Measurements from ENCODE around the gene ATAD3C. TPM values are rescaled to one million over a fixed set of nuclear protein-coding genes. Genes with fewer than 3 reads are reported as not detected.

Gene ATAD3C
- total and polyA plus RNA-seq, 2 donors (not counting 3 experiments of a cell fraction or from before 2014, with no cell fraction given), result 0.01 TPM; not detected in 1

DNA sequence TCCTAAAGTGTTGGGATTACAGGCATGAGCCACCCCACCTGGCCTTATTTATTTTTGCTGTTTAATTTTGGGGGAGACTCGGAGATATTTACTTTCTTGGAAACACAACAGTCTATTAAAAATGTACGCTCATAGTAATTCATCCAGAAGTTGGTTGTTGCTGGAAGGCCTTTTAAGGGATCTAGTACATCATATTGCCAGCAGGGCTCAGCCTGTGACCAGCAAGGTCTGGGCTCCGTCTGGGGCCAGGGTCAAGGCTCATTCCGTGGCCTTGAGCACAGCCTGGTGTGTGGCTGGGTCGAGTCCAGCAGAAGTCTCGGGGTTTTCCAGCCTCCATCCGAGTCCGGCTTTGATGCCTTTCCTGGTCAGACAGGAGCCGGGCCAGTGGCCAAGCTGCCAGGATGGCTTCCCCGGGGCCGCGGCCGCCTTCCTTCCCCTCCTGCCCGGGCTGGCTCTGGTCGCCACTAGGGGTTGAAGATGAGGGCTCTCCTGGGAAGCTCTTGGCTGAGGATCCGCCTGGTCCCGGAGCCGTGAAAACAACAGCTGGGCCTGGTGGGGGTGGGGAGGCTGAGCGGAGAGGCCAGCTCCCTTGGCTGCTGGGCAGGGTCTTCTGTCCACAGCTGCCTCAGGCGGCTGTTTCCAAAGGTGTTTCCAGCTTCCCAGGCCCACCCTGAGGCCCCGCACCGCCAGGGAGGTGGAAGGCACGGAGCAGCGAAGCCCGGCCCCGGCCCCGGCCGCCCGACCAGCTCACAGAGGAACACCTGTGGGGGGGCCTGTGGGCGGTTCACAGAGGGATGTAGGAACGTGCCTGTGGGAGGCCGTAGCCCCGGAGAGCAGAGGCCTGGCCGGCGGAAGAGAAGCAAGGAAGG is 19.1 kb upstream of the ATAD3C start:
- peak overlapping the region; percentile 34 for H3K9ac ChIP-seq (replicated peaks; ENCODE audit: extremely low read depth, insufficient read depth, low read length)
- dilution Hi-C loops (cut with MboI; ENCODE audit: extremely low pct_ligation_motif_present, low sequenced_read_pairs) (no loop called here), intact Hi-C loops (cut with micrococcal nuclease) (loop anchor here (1.0 kb wide), 1 partner anchor 24 kb away; no protein-coding TSS in a partner anchor)
- BruUV-seq (replicated peaks), result no TSS peak
- H3K79me2 ChIP-seq (ENCODE audit: control insufficient read depth, insufficient read depth, low read length), result no peaks in the 10 kb centered on the region
- TF ChIP-seq POLR2AphosphoS5 (IDR thresholded peaks at IDR 0.05; ENCODE audit: insufficient read depth, low read depth, low read length) (no peak), CTCF (IDR thresholded peaks at IDR 0.05; ENCODE audit: extremely low read depth in 1 of 2, insufficient read depth in 1 of 2, low read depth in 1 of 2, low read length in 2 of 2) (peak; percentile 29 to 51)
- ChIA-PET POLR2A (interaction anchor here (0.5 to 1.0 kb wide), 2 partner anchors 23 to 398 kb away, joined by 3 to 6 read pairs; no protein-coding TSS in a partner anchor), CTCF (interaction anchor here (0.7 to 2.2 kb wide), 6 partner anchors 8 to 59 kb away, joined by 3 to 13 read pairs (median 4); partner anchors contain the start of gene CCNL2)
- no peak overlapping the region for H3K4me3 ChIP-seq (replicated peaks in 1 of 3; ENCODE audit: insufficient read depth in 1 of 3, low read depth in 1 of 3, low read length in 3 of 3)
- H3K9me3 ChIP-seq (replicated peaks; ENCODE audit: control insufficient read depth, insufficient read depth, low read length), result no peaks in the 10 kb centered on the region
- H2AFZ ChIP-seq (ENCODE audit: low read depth, low read length), result peak overlapping the region; percentile 76
- no peak overlapping the region for H3K4me2 ChIP-seq (ENCODE audit: insufficient read depth, low read length)
- H3K27me3 ChIP-seq (ENCODE audit: control insufficient read depth in 2 of 2, insufficient read depth in 2 of 2, low read length in 2 of 2), result no peaks in the 10 kb centered on the region
- DNase-seq (ENCODE audit: low read depth, low spot score), result peak; percentile 91
- peak overlapping the region; percentile 43 for H3K27ac ChIP-seq (ENCODE audit: insufficient read depth, low read depth, low read length)
- FAIRE-seq, result peak; percentile 92
- no peaks in the 10 kb centered on the region for H3K9me1 ChIP-seq (replicated peaks; ENCODE audit: control insufficient read depth, extremely low read depth, insufficient read depth, low read length)
- no peaks in the 10 kb centered on the region for H3K36me3 ChIP-seq (ENCODE audit: control insufficient read depth in 2 of 2, extremely low read depth in 1 of 2, insufficient read depth in 2 of 2, low read length in 2 of 2)
- H3K4me1 ChIP-seq (ENCODE audit: control insufficient read depth, extremely low read depth, insufficient read depth, low read length), result peaks cover 17% of the 10 kb centered on the region
- H4K20me1 ChIP-seq (replicated peaks; ENCODE audit: control insufficient read depth, extremely low read depth, insufficient read depth, low read length), result no peaks in the 10 kb centered on the region

All from endothelial cell of umbilical vein (primary cell).